ENCODE results near the gene ST8SIA1. TPM values are rescaled to one million over a fixed set of nuclear protein-coding genes. Genes with fewer than 3 reads are reported as not detected.

ST8SIA1 gene
- total RNA-seq, 2 experiments from 2014 or later: 5.6 to 5.7 TPM

GRCh38 chr12:22304341-22304740 is 30.2 kb downstream of the ST8SIA1 start:
- no peaks in the 10 kb centered on the region for H3K4me1 ChIP-seq (ENCODE audit: insufficient read depth, low read length)
- H3K4me3 ChIP-seq (ENCODE audit: low read length): no peak overlapping the region
- H3K4me1 Mint-ChIP-seq (ENCODE audit: low read depth): no peaks in the 10 kb centered on the region
- DNase-seq: no peak
- no peak for ATAC-seq (ENCODE audit: poor library complexity)
- peaks cover 9% of the 10 kb centered on the region for H3K27me3 Mint-ChIP-seq
- peaks cover 0 to 8% of the 10 kb centered on the region in 2 experiments for H3K9me3 ChIP-seq (ENCODE audit: control insufficient read depth in 1 of 2, insufficient read depth in 1 of 2, low read length in 2 of 2)
- H3K9me3 Mint-ChIP-seq: no peaks in the 10 kb centered on the region
- POLR2A ChIA-PET: no interaction called here
- H3K27ac ChIP-seq (ENCODE audit: low read depth in 1 of 2, low read length in 2 of 2): no peak overlapping the region
- H3K4me3 Mint-ChIP-seq: no peak overlapping the region
- TF ChIP-seq CTCF (IDR thresholded peaks at IDR 0.05): no peak
- no peaks in the 10 kb centered on the region for H3K27me3 ChIP-seq (ENCODE audit: control insufficient read depth in 1 of 2, insufficient read depth in 2 of 2, low read length in 2 of 2)
- intact Hi-C loops (cut with DNase I, micrococcal nuclease): no loop called here
- CTCF ChIA-PET: no interaction called here
- peaks cover 22% of the 10 kb centered on the region for H3K36me3 Mint-ChIP-seq (ENCODE audit: low read depth)
- peaks cover 2% of the 10 kb centered on the region for H3K36me3 ChIP-seq (ENCODE audit: insufficient read depth, low read length)
- no peak overlapping the region for H3K27ac Mint-ChIP-seq

DNA sequence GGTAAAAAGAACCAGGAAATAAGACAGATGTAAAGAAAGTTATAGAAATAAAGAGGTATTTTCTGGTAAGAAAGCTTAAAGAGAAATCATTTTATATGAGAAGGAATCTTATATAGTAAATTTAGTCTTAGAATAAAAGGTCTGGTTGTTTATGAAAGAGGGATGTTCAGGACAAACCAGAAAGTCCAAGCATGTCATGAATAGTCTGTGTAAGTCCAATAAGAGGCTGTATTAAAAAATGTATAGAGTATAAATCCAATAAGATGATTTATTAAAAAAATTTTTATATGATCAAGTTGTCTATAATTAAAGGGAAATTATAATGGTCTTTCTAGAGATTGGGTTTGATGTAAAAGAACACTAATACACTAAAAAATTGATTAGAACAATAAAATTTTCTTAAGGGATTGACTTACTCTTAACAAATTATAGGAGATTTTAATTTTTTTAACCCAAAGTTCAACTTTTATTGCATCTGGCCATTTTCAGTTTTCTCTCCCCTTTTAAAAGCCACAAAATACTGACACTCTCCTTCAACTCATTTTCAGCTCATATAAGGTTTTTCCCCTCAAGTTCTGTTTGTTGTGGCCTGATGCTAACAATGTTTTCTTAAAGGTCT is 35.1 kb downstream of the ST8SIA1 start:
- Histone ChIP-seq H3K36me3 (ENCODE audit: insufficient read depth, low read length) (no peaks in the 10 kb centered on the region), H3K4me1 (ENCODE audit: insufficient read depth, low read length) (no peaks in the 10 kb centered on the region), H3K27me3 (ENCODE audit: control insufficient read depth in 1 of 2, insufficient read depth in 2 of 2, low read length in 2 of 2) (no peaks in the 10 kb centered on the region), H3K4me3 (ENCODE audit: low read length) (no peak overlapping the region), H3K27ac (ENCODE audit: low read depth in 1 of 2, low read length in 2 of 2) (no peak overlapping the region), H3K9me3 (ENCODE audit: control insufficient read depth in 1 of 2, insufficient read depth in 1 of 2, low read length in 2 of 2) (peaks cover 0 to 8% of the 10 kb centered on the region in 2 experiments)
- TF ChIP-seq CTCF (IDR thresholded peaks at IDR 0.05): no peak
- H3K27ac Mint-ChIP-seq: no peak overlapping the region
- no peaks in the 10 kb centered on the region for H3K4me1 Mint-ChIP-seq (ENCODE audit: low read depth)
- peaks cover 19% of the 10 kb centered on the region for H3K36me3 Mint-ChIP-seq (ENCODE audit: low read depth)
- ChIA-PET POLR2A (no interaction called here), CTCF (interaction anchor here (1.4 kb wide), 1 partner anchor 36 kb away, joined by 3 read pairs; no protein-coding TSS in a partner anchor)
- H3K4me3 Mint-ChIP-seq: no peak overlapping the region
- no peaks in the 10 kb centered on the region for H3K27me3 Mint-ChIP-seq
- ATAC-seq (ENCODE audit: poor library complexity) (no peak), DNase-seq (no peak)
- peaks cover 3% of the 10 kb centered on the region for H3K9me3 Mint-ChIP-seq
- intact Hi-C loops (cut with DNase I, micrococcal nuclease): no loop called here

DNA sequence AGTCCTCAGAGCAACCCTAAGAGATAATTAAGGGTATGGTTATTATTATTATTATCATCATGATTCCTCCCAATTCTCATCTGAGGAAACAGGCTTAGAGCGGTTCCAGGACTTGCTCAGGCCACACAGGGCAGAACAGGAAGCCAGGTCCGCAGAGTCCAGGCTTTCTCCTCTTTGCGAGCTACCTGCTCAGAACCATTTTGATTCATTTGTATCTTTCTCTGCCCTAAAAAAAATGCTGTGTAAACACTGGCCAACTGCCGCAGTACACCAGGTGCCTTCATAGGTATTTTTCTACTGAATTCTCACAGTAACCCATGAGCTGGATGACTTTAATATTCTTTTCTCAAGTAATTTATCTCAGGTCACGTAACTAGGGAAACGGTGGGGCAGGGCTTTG is 45.3 kb downstream of the ST8SIA1 start:
- H3K4me1 ChIP-seq (ENCODE audit: insufficient read depth, low read length): peaks cover 12% of the 10 kb centered on the region
- Mint-ChIP-seq H3K4me3 (no peak overlapping the region), H3K36me3 (ENCODE audit: low read depth) (no peaks in the 10 kb centered on the region), H3K27ac (no peak overlapping the region), H3K27me3 (no peaks in the 10 kb centered on the region), H3K4me1 (ENCODE audit: low read depth) (peaks cover 31% of the 10 kb centered on the region), H3K9me3 (no peaks in the 10 kb centered on the region)
- intact Hi-C loops (cut with DNase I, micrococcal nuclease): no loop called here
- no peaks in the 10 kb centered on the region for H3K36me3 ChIP-seq (ENCODE audit: insufficient read depth, low read length)
- H3K4me3 ChIP-seq (ENCODE audit: low read length): no peak overlapping the region
- ChIA-PET CTCF (interaction anchor here (1.4 kb wide), 1 partner anchor 46 kb away, joined by 6 read pairs; no protein-coding TSS in a partner anchor), POLR2A (no interaction called here)
- ATAC-seq (ENCODE audit: poor library complexity): no peak
- H3K9me3 ChIP-seq (ENCODE audit: control insufficient read depth in 1 of 2, insufficient read depth in 1 of 2, low read length in 2 of 2): no peaks in the 10 kb centered on the region
- no peaks in the 10 kb centered on the region for H3K27me3 ChIP-seq (ENCODE audit: control insufficient read depth in 1 of 2, insufficient read depth in 2 of 2, low read length in 2 of 2)
- H3K27ac ChIP-seq (ENCODE audit: low read depth in 1 of 2, low read length in 2 of 2): no peak overlapping the region
- DNase-seq: no peak
- TF ChIP-seq CTCF (IDR thresholded peaks at IDR 0.05): no peak
